OCI-LY3 (cell line): ENCODE measurements around the gene CYP3A4.

Experiments
- H2AFZ ChIP-seq: fragments of 200-600, 300-600 bp; shearing (Covaris generic); 2 replicates; pipeline ENCODE4 v1.6.0; 2014; ENCODE audit warnings: antibody characterized with exemption, low read depth, low read length
- H3K27ac ChIP-seq: fragments of 200-600, 300-600 bp; sonication (generic); 2 replicates; pipeline ENCODE4 v1.5.1; 2014; ENCODE audit warnings: mild to moderate bottlenecking, low read length, moderate library complexity, mixed read lengths
- H3K27me3 ChIP-seq: fragments of 200-600, 300-600 bp; sonication (generic); 2 replicates; pipeline ENCODE4 v1.6.1; 2014; ENCODE audit warnings: low read depth, low read length, mixed read lengths
- H3K36me3 ChIP-seq: fragments of 200-600, 300-600 bp; sonication (generic); replicated peaks from 2 replicates; pipeline ENCODE3; 2014; ENCODE audit warnings: low read depth, low read length, mixed read lengths
- H3K4me1 ChIP-seq: fragments of 300-600, 200-600 bp; sonication (generic); 2 replicates; pipeline ENCODE4 v1.6.1; 2014; ENCODE audit warnings: low read length, mixed read lengths
- H3K4me2 ChIP-seq: fragments of 200-600, 300-600 bp; sonication (generic); 2 replicates; pipeline ENCODE4 v1.6.1; 2014; ENCODE audit warnings: low read length, mixed read lengths
- H3K4me3 ChIP-seq: fragments of 300-600, 200-600 bp; sonication (generic); 2 replicates; pipeline ENCODE4 v1.5.1; 2014; ENCODE audit warnings: antibody characterized with exemption, mild to moderate bottlenecking, low read length, moderate library complexity
- H3K79me2 ChIP-seq: fragments of 300-600, 200-600 bp; shearing (Covaris generic); 2 replicates; pipeline ENCODE4 v1.6.1; 2014; ENCODE audit warnings: mild to moderate bottlenecking, low read length, mixed read lengths
- H3K9ac ChIP-seq: fragments of 300-600, 200-600 bp; shearing (Covaris generic); 2 replicates; pipeline ENCODE4 v1.6.0; 2014; ENCODE audit warnings: mild to moderate bottlenecking, low read length, moderate library complexity
- H3K9me3 ChIP-seq: fragments of 200-600, 300-600 bp; shearing (Covaris generic); 2 replicates; pipeline ENCODE4 v1.6.1; 2014; ENCODE audit warnings: low read length, mixed read lengths; ENCODE audit not compliant: insufficient read depth
- H4K20me1 ChIP-seq: fragments of 200-600, 300-600 bp; sonication (generic); 2 replicates; pipeline ENCODE4 v1.6.1; 2016; ENCODE audit warnings: low read length, mixed read lengths; ENCODE audit not compliant: insufficient read depth
- EZH2phosphoT487 ChIP-seq: fragments of 200-600 bp; shearing (Covaris generic); IDR thresholded peaks from 2 replicates; pipeline ENCODE4 v1.6.1; 2018; ENCODE audit warnings: antibody characterized with exemption, mixed run types, low read depth
- TF ChIP-seq, protein P1 (sequence below): fragments of 200-600, 300-600 bp; sonication (generic); IDR thresholded peaks from 2 replicates; pipeline ENCODE4 v1.5.1; 2014; ENCODE audit warnings: antibody characterized with exemption, low read length, low read depth

Gene CYP3A4

DNA sequence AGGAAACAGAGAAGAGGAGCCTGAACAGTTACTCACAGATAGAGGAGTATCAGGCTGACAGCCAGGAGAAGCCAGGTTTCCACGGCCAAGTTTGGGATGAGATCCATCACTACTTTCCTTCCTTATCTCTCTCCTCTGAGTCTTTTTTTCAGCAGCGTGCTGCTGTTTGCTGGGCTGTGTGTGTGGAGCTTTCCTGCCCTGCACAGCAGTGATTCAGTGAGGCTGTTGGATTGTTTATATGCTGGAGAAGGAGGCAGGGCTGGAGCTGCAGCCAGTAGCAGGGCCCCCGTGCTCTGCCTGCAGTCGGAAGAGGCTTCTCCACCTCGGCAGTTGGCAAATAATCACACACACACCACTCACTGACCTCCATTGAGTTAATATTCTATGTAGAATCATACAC, 49.0 kb downstream of the CYP3A4 start, which contains the start of gene CYP3A7:
CYP3A7 (minus strand) TSS at position 210 of the 400 bp plus-strand sequence; CDS start at position 107, 103 bp downstream.
- no peak within 1 kb of the TSS for H3K4me2 ChIP-seq
- H3K9ac ChIP-seq, result no peak within 1 kb of the TSS
- no peaks in the 10 kb centered on the region for H3K36me3 ChIP-seq
- H3K27ac ChIP-seq, result no peak within 1 kb of the TSS
- no peaks in the 10 kb centered on the region for H3K79me2 ChIP-seq
- H3K4me1 ChIP-seq, result no peaks in the 10 kb centered on the region
- H3K4me3 ChIP-seq, result no peak within 1 kb of the TSS
- H3K27me3 ChIP-seq, result no peaks in the 10 kb centered on the region
- no peaks in the 10 kb centered on the region for H3K9me3 ChIP-seq
- no peak within 1 kb of the TSS for H2AFZ ChIP-seq
- H4K20me1 ChIP-seq, result no peaks in the 10 kb centered on the region
- TF ChIP-seq EZH2phosphoT487, result no peak
- TF ChIP-seq, protein P1, sequence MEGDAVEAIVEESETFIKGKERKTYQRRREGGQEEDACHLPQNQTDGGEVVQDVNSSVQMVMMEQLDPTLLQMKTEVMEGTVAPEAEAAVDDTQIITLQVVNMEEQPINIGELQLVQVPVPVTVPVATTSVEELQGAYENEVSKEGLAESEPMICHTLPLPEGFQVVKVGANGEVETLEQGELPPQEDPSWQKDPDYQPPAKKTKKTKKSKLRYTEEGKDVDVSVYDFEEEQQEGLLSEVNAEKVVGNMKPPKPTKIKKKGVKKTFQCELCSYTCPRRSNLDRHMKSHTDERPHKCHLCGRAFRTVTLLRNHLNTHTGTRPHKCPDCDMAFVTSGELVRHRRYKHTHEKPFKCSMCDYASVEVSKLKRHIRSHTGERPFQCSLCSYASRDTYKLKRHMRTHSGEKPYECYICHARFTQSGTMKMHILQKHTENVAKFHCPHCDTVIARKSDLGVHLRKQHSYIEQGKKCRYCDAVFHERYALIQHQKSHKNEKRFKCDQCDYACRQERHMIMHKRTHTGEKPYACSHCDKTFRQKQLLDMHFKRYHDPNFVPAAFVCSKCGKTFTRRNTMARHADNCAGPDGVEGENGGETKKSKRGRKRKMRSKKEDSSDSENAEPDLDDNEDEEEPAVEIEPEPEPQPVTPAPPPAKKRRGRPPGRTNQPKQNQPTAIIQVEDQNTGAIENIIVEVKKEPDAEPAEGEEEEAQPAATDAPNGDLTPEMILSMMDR, result no peak

DNA sequence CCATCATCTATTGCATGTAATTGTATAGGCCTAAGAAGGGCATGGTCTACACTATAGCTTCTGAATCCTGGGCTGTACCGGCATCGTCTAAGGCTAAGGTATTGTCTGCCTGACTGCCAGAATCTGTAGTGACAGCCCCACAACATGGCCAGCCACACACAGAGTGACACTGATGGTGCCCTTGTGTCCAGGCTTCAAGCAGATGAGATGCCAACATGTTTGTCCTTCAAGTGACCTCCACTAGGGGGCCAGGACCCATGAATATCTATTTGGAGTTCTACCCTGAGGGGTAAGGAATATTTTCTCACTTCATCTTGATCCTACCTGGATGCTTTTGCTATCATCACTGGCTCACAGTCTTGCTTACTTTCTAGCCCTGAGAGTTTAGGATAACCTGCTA, 50.5 kb downstream of the CYP3A4 start:
- no peak overlapping the region for H3K27ac ChIP-seq
- no peaks in the 10 kb centered on the region for H3K4me1 ChIP-seq
- no peaks in the 10 kb centered on the region for H3K36me3 ChIP-seq
- H2AFZ ChIP-seq, result no peak overlapping the region
- H3K9me3 ChIP-seq, result no peaks in the 10 kb centered on the region
- no peak overlapping the region for H3K4me3 ChIP-seq
- TF ChIP-seq, protein P1, result peak; percentile 41
- TF ChIP-seq EZH2phosphoT487, result no peak
- no peaks in the 10 kb centered on the region for H3K27me3 ChIP-seq
- H4K20me1 ChIP-seq, result no peaks in the 10 kb centered on the region
- no peaks in the 10 kb centered on the region for H3K79me2 ChIP-seq
- H3K4me2 ChIP-seq, result no peak overlapping the region
- no peak overlapping the region for H3K9ac ChIP-seq

DNA sequence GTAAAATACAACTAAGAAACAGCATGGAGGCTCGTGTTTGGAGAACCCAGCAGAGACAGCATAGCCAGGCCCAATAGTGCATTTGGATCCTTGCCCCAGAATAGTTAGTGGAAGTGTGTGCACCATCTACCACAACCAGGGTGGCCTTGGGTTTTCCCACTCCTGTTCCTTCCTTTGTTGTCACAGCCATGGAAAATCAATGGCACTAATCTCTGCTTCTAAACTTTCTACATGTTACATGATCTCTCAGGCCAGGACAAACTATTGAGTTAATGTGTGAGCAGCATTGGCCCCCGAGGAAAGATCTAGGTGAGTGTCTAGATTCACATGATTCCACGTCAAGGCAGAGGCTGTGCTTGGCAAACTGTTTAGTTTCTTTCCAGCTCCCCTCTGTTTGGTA, 51.0 kb downstream of the CYP3A4 start:
- H3K4me2 ChIP-seq, result no peak overlapping the region
- H3K4me1 ChIP-seq, result no peaks in the 10 kb centered on the region
- TF ChIP-seq, protein P1, result no peak
- no peak for TF ChIP-seq EZH2phosphoT487
- H3K4me3 ChIP-seq, result no peak overlapping the region
- no peaks in the 10 kb centered on the region for H3K9me3 ChIP-seq
- H3K79me2 ChIP-seq, result no peaks in the 10 kb centered on the region
- H2AFZ ChIP-seq, result no peak overlapping the region
- no peaks in the 10 kb centered on the region for H4K20me1 ChIP-seq
- no peak overlapping the region for H3K9ac ChIP-seq
- no peaks in the 10 kb centered on the region for H3K36me3 ChIP-seq
- H3K27me3 ChIP-seq, result no peaks in the 10 kb centered on the region
- H3K27ac ChIP-seq, result no peak overlapping the region

DNA sequence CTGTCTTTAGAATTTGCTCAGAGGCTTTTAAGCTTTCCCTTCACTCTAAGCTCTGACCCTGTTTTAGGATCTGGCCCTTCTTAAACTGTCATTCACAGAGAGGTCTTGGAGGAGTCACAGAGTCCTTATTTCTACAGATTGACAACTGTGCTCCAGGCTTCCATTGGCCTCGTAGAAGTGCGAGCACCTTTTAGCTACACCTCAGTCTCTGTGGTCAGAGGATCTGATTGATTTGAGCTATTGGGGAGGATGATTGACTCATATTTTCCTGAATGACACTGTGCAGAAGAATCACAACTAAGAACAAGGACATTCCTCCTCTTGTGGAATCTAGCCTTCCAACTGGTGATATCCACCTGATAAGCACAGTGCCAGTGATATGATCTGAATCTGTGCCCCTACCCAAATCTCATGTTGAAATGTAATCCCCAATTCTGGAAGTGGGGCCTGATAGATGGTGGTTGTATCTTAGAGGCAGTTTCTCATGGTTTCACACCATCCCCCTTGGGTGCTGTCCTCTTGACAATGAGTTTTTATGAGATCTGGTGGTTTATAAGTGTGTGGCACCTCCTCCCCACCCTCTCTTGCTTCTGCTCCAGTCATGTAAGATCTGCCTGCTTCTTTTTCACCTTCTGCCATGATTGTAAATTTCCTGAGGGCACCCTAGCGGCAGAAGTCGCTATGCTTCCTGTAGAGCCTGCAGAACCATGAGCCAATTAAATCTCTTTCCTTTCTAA, 52.2 kb downstream of the CYP3A4 start:
- Histone ChIP-seq H3K79me2 (no peaks in the 10 kb centered on the region), H4K20me1 (no peaks in the 10 kb centered on the region), H3K9me3 (no peaks in the 10 kb centered on the region), H2AFZ (no peak overlapping the region), H3K27me3 (no peaks in the 10 kb centered on the region), H3K36me3 (no peaks in the 10 kb centered on the region), H3K9ac (no peak overlapping the region), H3K4me1 (no peaks in the 10 kb centered on the region), H3K4me2 (no peak overlapping the region), H3K27ac (no peak overlapping the region), H3K4me3 (no peak overlapping the region)
- TF ChIP-seq, protein P1, result no peak
- no peak for TF ChIP-seq EZH2phosphoT487
